HL-60/S4 treated with retinoic acid at 250 ng/mL for 4 days and 3 days (cell line): ENCODE data around the gene IL4I1.

Experiments
- in situ Hi-C: fragments of 300-500 bp; cut with MboI; formaldehyde crosslinking; loops from 2 replicates; pipeline ENCODE4 v1.7.0; 2022; ENCODE audit warnings: low sequenced_read_pairs

The IL4I1 gene

DNA sequence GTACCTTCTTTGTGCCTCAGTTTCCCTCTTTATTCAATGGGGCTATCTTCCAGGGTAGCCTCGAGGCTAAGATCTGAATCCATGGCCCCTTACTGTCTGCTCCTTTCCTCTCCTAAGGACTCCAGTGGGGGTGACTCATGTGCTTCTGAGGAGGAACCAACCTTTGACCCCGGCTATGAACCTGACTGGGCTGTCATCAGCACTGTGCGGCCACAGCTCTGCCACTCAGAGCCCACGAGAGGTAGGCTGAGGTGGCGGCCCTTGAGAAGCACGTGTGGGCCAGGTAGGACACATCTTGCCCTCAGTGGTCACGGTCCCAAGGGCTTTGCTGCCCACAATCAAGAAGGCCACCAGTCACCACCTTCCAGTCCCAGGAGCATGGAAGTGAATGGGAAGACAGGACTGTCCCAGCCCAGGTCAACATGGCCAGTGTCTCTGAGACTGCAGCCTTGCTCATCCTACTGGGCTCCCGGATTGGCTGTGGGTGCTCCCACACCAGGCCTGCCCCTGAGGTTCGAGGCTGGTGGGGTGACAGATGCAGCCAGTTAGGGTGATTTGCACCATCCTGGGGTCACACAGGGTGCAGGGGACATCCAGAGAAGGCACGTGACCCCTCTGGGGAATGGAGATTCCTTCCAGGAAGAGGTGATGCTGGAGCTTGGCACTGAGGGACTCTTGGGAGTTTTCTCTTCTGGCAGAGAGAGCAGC lies 16.4 kb downstream of the IL4I1 start:
- in situ Hi-C loops, result no loop called here

DNA sequence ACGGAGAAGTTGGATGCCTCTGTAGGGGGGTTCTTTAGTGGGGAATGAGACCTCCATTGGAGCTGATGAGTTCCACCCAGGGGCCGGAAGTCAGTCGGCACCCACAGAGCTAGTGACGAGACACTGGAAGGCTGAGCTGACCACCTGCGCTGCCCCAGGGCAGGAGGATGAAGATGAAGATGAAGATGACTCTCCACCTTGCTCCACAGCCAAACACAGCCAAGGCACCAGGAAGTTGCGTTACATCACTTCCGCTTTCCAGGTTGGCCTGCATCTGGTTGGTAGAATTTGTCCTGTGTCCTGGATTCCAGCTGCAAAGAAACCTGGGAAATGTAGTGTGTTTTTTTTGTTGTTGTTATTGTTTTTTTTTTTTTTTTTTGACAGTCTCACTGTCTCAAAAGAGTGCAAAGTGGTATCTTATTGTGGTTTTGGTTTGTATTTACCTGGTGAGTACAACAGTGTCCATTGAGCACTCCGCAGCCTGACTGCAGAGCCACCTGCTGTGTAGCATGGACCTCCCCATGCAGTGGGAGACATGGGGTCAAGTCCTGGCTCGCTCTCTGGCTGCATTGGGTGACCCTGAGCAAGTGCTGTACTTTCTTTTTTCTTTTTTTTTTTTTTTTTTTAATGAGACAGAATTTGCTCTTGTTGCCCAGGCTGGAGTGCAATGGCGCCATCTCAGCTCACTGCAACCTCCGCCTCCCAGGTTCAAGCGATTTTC lies 17.3 kb downstream of the IL4I1 start:
- in situ Hi-C loops, result no loop called here

DNA sequence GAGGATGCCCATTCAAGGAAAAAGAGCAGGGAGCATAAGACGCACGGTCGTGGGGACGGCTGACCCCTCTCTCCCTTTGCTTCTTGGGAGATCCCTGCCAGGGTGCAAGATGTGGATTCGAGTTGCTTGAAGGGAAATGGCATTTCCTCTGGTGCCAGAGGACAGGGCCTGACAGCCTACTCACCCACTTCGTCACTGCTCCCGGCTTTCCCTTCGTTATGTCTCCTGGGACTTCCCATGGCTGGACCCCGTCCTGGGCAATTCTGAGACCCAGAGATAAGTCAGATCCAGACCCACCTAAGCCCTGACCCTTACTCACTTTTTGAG lies 18.0 kb downstream of the IL4I1 start:
- in situ Hi-C loops, result no loop called here

DNA sequence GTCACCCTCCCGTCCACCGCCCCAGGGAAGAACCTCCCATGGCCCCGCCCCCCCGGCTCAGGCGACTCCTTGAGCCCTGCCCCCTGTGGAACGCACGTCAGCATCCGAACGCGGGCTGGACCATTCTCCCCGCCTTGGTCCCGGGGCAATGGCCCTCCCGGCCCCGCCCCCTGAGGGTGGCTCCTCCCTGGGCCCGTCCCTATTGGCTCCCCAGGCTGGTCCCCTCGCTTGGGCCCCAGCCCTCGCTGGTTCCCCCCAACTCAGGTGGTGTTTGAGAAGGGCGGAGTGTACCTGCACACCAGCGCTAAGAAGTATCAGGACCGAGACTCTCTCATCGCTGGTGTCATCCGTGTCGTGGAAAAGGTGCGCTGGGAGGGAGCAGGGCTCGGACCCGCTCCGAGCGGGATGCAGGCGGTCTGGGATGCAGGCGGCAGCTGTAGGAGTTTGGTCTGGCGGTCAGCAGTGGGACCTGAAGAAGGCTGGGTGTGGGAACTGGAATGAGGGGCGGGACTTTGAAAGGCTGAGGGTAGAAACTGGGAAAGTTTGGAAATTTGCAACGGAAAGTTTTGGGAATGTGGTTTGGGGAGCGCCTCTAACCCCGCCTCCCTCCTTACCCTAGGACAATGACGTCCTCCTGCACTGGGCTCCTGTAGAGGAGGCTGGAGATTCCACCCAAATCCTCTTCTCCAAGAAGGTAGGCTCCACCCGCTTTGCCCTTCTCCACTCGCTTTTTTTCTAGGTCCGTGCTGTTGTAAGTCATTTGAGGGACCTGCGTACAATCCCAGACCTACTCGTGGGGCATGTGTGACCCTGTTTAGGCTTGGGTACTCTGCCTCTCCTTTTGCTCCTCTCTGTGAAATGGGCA lies 18.6 kb downstream of the IL4I1 start:
- in situ Hi-C loops, result no loop called here

DNA sequence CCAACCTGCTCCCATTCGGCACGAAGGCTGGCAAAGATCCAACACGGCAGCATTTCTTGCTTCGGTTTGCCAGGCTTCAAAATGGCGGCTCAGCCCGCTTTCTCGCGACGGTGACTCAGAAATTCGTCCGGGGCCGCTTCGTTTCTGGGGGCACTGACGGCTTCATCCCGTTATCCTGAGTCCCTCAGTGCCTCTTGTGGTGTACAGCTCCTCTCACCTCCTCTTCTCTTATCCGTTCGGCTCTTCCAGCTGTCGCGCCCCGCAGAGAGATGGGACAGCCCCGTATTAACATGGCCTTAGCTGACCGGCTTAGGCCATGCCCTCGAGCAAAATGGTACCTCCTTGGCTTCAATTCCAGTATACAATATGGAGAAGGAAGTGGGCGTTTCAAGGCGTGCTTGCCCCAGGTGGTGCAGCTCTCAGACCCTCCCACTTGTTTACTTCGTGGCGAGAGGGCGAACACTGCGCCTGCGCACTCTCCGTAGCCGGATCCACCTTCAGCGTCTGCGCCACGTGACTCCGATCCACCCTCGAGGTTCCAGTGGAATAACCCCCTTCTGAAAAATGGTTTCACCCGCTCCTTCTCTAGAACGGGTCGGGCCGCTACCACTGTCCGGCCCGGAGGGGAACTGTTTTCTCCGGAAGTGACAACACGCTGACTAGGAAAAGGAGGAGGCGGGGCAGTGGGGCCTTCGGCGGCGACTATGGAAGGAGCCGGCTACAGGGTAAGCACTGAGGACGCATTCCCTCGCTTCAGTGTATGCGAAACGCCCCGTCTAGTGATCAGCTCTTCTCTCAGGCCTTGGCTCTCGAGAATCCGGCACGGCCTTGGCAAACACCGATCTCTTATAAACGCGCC lies 19.4 kb downstream of the IL4I1 start, which contains the start of the genes AKT1S1 and TBC1D17:
TSS of gene AKT1S1 (minus strand) at position 336 of the 859 bp plus-strand sequence. CDS start 4,060 bp downstream, outside the sequence.
TSS of gene TBC1D17 (plus strand) at position 683 of the 859 bp plus-strand sequence. CDS start at position 705, 22 bp downstream.
- in situ Hi-C loops, result no loop called here

DNA sequence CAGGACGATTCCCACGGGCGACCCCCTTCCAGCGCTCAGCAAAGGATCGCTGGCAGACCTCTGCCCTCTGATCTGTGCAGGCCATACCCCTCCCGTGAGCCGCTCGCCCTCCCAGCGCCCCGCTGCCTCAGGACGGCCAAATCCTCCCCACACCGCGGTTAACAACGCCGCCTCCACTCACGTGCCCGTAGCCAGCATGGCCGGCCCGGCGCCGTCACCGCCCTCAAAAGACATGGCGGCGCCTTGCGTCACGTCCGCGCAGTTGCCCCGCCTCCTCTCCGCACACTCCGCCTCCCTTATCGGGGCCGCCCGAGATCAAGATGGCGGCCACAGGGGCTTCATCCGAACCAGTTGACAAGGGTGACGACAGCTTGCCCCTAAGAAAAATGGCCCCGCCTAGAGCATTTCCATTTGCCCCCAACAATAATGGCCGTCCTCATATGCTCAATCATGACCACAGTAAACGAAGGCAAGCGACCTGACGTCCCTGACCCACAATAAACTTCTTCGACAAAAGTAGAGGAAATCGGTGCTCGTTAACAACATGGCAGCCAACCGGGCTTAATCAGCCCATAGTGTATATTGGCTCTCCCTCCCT lies 20.2 kb downstream of the IL4I1 start:
- in situ Hi-C loops, result no loop called here

DNA sequence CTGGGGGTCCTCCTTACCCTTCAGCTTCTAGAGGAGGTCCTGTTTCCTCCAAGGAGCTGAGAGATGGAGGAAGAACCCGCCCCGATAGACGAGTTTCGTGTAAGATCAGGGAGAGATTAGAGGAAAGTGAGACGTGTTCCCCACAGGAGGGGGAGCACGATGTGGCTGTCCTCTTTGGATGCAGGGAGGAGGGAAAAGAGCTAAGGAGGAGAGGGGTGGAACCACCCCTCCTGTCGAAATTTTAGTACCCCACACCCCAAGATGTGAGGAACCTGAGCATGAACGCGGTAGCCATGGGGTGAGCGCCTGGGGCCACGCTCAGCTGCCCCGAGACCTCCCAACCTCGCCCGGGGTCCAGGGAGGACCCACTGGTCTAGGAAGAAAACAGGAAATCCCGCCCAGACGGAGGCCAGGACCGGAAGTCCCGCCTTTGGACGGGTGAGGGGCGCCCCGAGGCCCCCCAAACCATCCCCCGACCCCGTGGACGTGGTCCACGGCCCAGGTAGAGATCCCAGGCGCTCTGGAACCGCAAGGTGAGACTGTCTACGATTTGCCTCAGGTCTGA lies 20.7 kb downstream of the IL4I1 start:
- in situ Hi-C loops, result no loop called here

DNA sequence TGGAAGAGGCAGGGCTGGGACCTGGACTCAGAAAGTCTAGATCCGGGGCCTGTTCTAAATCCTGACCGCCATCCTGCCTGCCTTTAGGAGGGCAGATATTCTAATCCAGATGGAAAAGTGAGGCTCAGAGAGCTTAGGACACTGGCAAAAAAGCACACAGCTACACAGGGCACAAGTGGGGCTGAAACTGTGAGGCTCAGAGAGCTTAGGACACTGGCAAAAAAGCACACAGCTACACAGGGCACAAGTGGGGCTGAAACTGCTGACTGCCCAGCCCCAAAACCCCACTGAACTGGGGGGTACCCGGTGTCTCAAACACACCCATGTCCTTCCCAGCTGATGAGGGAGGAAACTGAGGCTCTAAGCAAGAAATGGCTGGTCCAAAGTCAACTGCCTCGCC lies 21.5 kb downstream of the IL4I1 start:
- in situ Hi-C loops, result no loop called here

DNA sequence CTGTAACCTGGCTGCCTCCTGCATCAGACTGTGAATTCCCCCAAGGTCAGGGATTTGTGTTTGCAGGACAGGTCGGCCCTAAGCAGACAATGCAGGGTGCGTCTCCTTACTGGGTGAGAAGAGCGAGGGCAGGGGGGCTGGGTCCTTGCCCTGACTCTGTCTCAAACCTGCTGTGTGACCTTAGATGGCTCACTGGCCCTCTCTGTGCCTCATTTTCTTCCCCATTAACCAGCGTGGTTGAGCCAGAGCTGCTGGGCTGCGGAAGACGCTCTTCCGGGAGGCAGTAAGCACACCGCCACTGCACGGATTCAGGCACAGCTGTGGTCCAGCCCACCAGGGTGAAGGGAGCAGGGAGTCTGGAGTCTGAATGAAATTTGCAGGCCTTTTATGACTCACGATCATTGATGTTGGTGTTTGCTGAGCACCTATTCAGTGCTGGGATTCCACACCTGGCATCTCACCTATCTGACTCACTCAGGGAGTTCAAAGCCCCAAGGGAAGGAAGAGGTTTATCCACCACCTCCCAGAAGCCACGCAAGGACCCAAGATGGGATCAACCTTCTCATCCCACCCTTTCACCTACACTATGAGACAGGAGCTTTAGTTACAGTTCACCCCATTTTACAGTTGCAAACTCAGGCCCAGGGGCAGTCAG lies 22.1 kb downstream of the IL4I1 start:
- in situ Hi-C loops, result no loop called here

DNA sequence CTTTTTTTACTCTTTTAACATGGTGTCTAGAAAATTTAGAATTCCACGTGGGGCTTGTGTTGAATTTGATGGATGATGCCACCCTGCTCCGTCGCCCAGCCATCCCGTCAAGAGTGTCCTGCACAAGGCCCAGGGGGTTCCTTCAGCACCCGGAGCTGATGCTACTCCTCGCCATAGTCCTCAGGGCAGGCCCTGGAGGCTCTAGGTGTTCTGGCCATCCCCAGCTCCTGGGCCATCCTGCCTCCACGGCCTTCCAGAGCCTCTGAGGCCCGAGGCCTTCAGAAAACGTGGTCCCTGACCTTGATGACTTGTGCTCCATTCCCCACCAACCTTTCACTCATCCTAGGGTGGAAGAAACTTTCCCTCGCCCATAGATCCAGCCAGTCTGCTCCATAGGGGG lies 22.9 kb downstream of the IL4I1 start:
- in situ Hi-C loops, result no loop called here

DNA sequence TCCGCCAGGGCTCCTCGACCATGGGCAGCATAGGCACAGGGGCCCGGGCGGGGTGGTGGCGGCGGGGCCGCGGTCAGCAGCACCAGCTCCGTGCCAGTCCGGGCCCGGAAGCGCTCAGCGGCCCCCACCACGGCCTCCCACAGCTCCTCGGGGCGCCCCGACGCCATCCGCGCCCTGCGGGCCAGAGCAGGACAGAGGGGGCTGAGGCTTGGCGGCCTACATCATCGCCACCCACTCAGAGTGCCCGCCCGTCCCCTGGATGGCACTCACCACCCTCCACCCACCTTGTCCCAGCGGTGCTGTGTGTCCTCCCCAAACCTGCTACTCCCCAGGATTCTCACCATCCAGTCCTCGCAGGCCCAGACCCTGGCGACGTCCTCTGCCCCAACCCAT lies 23.6 kb downstream of the IL4I1 start:
- in situ Hi-C loops, result no loop called here

DNA sequence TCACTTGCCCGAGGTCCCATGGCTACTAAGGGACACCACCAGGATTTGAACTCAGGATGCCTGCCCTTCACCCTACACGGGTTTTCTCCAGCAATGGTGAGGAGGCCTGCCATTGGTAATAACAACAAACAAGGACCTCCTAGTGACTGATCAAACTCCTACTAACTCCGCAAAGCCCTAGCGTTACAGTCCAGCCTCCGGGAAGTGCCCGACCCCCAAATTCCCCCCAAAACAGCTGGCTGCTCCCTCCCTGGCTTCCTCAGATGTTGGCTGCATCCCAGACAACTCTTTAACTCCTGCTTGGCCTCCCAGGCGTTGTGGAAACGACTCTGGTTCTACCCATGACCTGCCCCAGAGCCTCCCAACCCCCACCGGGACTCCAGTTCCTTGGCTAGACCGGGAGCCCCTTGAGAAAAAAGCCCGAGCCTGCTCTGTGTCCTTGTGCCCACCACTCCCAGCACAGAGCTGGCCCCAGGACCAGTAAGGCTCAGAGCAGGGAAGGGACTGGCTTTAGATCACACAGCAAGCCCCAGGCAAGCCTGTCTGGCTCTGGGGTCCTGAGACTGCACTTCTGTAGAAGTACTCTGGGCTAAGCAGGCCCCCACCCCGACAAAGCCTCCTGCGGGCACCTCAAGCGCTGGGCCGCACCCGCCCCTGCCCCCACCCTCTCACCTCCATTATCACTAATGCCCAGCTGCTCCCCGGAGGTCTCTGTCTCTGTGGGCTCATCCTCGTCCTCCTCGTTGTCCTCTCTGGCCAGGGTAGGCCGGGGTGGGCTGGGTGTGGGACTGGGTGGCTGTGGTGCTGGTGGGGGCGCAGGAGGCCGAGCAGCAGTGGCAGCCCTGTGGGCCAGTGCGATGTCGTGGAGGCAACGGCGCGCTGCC lies 24.2 kb downstream of the IL4I1 start:
- in situ Hi-C loops, result no loop called here

DNA sequence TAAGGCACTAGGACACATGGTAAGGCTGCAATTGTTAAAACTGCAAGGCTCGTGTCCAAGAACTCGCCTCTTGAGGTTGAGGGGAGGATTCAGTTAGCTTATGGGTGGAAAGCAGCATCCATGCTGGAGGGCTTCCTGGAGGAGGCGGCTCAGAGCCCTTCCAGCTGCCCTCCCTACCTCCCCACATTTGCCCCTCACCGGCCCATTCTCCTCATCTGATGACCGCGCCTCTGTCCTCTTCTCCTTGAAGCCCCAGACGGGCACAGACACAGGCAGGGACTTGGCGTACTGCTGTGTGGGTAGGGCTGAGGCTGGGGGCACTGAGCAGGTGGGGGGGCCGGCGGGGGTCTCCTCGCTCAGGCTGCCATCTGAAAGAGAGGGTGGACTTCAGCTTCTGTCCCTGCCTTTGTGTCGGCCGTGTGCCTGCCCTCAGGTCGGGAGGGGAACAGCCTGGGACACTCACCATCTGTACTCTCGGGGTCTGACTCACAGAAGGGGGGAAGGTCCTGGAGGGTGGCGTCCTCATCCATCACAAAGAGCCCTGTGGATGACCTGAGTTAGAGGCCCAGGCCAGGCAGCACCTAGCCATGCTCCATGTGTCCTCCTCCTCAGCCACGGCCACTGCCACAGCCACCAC lies 25.2 kb downstream of the IL4I1 start:
- in situ Hi-C loops, result no loop called here

DNA sequence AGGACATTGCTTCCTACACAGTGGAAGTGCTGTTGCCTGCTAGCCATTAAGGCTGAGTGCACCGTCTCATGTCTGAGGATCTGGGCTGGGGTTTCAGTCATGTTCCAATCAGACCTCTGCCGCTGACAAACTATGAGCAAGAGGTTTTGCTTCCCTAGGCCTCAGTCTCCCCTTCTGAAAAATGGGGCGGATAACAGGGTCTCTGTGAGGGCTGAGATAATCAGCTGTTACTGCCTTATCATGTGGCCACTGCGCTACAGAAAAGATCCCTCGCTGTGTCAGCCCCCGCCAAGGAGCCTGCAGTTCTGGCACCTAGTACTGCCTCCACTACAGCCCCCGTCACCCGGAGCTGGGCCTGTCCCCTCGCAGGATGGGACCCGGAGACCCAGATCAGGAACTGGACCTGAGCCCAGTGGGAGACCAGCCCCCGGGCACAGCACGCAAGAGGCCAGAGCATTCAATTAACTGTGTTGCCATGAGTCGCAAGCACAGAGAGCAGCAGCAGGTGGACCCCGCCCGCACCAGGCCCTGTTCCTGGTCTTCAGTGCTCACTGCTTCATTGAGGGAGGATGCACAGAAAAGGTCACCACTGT lies 26.3 kb downstream of the IL4I1 start:
- in situ Hi-C loops, result no loop called here

DNA sequence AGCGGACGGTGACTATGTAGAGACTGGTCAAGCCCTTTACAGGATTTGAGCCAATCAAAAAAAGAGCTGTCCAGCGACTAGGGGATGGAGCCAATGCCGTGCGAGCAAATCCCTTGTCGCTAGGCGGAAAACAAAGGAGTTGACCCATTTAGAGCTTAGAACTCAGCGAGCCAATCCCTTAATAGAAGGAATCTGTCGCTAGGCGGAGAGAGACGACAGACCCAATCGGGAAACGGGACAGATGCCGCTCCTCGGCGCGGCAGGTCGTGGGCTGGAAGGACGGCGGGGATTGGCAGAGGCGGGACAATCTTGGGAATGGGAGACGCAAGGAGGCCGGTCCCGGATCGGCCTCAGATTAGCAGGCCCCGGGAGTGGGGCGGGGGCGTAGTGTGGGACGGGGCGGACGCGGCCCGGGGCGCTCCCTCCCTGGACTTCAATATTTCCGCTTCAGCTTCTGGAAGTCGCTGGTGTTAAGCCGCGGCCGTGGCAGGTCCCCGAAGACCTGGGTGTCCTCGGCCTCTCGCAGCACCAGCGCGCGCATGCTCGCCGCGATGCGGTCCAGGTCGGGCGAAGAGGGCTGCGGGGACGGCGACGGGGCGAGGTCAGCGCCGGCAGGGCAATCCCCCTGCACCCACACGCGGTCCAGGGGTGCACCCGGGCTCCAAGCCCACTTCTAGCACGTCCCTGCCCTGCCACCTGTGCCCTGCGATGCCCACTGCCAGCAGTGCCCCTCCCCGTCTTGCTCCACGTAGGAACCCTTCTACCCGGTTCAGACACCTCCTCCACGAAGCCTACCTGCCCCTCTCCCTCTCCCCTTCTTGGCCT lies 27.0 kb downstream of the IL4I1 start:
- in situ Hi-C loops, result no loop called here

DNA sequence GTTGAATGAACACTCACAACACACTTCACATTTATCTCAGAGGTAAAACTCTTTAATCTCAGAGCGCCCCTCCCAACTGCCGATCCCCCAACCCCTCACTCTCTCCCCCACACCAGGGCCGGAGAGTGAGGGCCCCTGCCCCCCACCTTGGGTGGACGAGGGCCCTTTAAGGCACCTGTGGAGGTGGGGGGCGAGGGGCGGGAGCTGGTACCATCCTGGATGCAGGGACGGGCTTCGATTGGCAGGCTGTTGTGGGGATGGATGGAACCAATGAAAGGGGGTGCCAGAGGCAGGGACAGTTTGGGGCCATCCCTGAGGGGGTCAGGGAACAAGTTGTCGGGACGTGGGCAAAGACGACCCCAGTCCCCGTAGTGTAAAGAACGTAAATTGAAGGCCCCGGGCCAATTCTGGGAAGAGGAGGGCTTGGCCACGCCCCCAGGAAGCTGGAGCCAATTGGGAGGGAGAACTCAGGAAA lies 27.6 kb downstream of the IL4I1 start:
- in situ Hi-C loops, result no loop called here
